RWPE2 (cell line): ENCODE results near the gene ZNF236.

Experiments
- ATAC-seq: fragments of 200-7000 bp; cut with Tn5 transposase; 3 replicates; pipeline ENCODE4 v1.9.1; 2021; ENCODE audit warnings: low read depth
- DNase-seq: peaks from one replicate; pipeline ENCODE4 v3.0.0-alpha.2; 2020; ENCODE audit warnings: low spot score
- H3K27ac ChIP-seq: fragments of 450-650 bp; 2 replicates; pipeline ENCODE4 v1.5.1; 2017; ENCODE audit warnings: mild to moderate bottlenecking; ENCODE audit not compliant: poor library complexity, severe bottlenecking
- H3K27me3 ChIP-seq: fragments of 250-450 bp; sonication (Bioruptor Pico); 2 replicates; pipeline ENCODE4 v1.5.1; 2021; ENCODE audit warnings: mild to moderate bottlenecking, moderate library complexity; ENCODE audit not compliant: insufficient read depth, poor library complexity, severe bottlenecking
- H3K36me3 ChIP-seq: fragments of 250-450 bp; sonication (Bioruptor Pico); 2 replicates; pipeline ENCODE4 v1.5.1; 2020; ENCODE audit warnings: low read depth, mild to moderate bottlenecking, moderate library complexity
- H3K4me1 ChIP-seq: fragments of 250-450 bp; sonication (Bioruptor Pico); 2 replicates; pipeline ENCODE4 v1.5.1; 2021; ENCODE audit warnings: mild to moderate bottlenecking, moderate library complexity; ENCODE audit not compliant: insufficient read depth, poor library complexity, severe bottlenecking
- H3K4me3 ChIP-seq: fragments of 250-450 bp; sonication (Bioruptor Pico); 2 replicates; pipeline ENCODE4 v1.5.1; 2021; ENCODE audit warnings: mild to moderate bottlenecking, moderate library complexity; ENCODE audit not compliant: severe bottlenecking
- H3K9me3 ChIP-seq: fragments of 250-450 bp; sonication (Bioruptor Pico); 2 replicates; pipeline ENCODE4 v1.5.1; 2021; ENCODE audit warnings: mild to moderate bottlenecking, moderate library complexity; ENCODE audit not compliant: severe bottlenecking
- CTCF ChIP-seq: fragments of 450-650 bp; IDR thresholded peaks from one replicate; pipeline ENCODE4 v1.5.1; 2017; ENCODE audit warnings: mild to moderate bottlenecking, moderate library complexity; ENCODE audit not compliant: poor library complexity, severe bottlenecking

Gene ZNF236

DNA sequence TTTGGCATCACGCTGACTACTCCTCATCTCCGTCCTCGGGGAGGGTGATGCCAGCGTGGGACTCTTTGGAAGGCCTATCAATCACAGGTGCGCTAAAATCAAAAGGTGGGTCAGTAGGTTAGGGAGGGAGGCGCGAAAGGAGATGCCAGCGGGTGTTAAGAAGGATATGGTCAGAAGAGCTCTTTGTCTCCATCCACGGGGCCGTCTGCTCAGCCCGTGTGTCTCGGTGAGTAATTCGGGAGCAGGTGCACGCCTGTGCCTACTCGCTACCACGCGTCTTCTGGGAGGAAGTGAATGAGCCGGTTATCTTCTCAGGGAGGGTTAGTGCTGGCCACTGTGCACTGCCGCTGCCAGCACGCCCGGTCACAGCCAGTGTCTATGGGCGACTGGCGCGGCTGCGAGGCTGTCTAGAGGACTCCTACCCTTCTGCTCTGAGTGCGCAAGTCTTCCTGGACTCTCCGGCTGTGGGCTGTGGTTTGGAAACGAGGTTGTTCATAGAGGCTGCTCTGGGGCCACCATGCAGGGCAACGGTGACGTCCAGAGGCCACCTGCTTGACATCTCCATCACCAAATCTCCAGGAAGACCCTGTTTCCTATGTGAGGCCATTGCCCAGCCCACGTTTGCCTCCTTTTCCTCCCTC, 156.9 kb downstream of the ZNF236 start:
- no peak overlapping the region for H3K4me3 ChIP-seq
- no peaks in the 10 kb centered on the region for H3K9me3 ChIP-seq
- no peak for TF ChIP-seq CTCF
- no peak overlapping the region for H3K27ac ChIP-seq
- no peaks in the 10 kb centered on the region for H3K36me3 ChIP-seq
- H3K27me3 ChIP-seq, result no peaks in the 10 kb centered on the region
- DNase-seq (no peak), ATAC-seq (no peak)
- H3K4me1 ChIP-seq, result no peaks in the 10 kb centered on the region

GRCh38 chr18:76979906-76980305, 157.5 kb downstream of the ZNF236 start:
- Histone ChIP-seq H3K27ac (no peak overlapping the region), H3K4me1 (no peaks in the 10 kb centered on the region), H3K36me3 (no peaks in the 10 kb centered on the region), H3K27me3 (no peaks in the 10 kb centered on the region), H3K4me3 (no peak overlapping the region), H3K9me3 (no peaks in the 10 kb centered on the region)
- DNase-seq, result no peak
- ATAC-seq, result no peak
- TF ChIP-seq CTCF, result no peak

DNA sequence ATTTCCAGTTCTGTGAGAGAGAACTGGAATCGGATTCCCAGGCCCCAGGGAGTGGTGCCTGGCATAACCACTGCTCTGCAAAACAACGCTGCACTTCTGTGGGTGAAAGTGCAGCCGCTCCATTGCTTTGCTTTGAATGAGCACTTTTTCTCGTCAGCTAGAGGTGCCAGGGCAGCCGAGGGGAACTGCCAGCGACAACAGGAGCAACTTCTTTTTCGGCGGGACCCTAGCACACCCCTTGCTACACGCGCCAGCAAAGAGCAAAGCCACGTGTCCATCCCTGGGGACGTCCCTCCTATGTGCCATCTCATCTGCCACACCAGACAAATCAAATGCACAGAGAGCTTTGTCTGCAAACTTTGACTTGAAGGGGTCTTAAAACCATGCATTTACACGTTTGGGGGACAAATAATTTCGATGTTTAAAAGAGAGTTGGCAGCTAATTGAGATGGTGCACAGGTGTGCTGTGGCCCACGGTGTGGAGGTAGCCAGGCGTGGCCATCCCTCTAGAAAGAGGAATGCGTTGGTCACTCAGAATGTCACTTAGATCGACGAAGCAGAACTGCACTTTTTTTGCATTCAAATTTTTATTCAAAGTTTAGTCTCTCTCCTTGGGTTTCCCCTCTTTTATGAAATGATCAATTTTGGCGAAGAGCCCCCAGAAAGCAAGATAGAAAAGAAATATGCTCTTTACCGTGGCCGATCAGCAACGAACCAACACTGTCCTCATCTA, 158.5 kb downstream of the ZNF236 start:
- ATAC-seq, result no peak
- Histone ChIP-seq H3K27me3 (no peaks in the 10 kb centered on the region), H3K4me1 (no peaks in the 10 kb centered on the region), H3K27ac (no peak overlapping the region), H3K36me3 (no peaks in the 10 kb centered on the region), H3K4me3 (no peak overlapping the region), H3K9me3 (no peaks in the 10 kb centered on the region)
- TF ChIP-seq CTCF, result no peak
- DNase-seq, result no peak

- ATAC-seq (no peak), DNase-seq (no peak)
- Histone ChIP-seq H3K4me3 (no peak overlapping the region), H3K27ac (no peak overlapping the region), H3K27me3 (no peaks in the 10 kb centered on the region), H3K36me3 (no peaks in the 10 kb centered on the region), H3K9me3 (no peaks in the 10 kb centered on the region), H3K4me1 (no peaks in the 10 kb centered on the region)
- TF ChIP-seq CTCF, result no peak
These were observed 159.1 kb downstream of the ZNF236 start for GRCh38 chr18:76981396-76981968.

DNA sequence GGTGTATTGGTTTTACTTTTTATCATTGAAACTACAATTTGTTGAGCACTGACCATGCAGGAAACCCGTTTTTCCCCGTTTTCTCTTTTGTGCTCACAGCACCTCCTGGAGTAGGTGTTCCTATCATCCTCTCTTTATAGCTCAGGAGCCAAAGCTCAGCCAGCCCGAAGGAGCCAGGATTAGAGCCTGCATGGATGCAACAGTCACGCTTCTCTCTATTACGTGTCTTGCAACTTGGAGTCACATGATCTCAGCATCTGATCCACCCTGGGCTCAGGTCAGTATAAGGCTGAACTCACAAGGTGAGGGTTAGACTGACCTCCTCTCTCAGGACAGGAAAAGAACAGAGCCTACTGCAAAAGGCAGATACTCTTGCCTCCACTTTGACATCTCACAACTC, 159.7 kb downstream of the ZNF236 start:
- Histone ChIP-seq H3K4me3 (no peak overlapping the region), H3K27ac (no peak overlapping the region)
- no peak for ATAC-seq

More for the DNA sequence above, 159.7 kb downstream of the ZNF236 start:
- no peaks in the 10 kb centered on the region for H3K4me1 ChIP-seq
- no peaks in the 10 kb centered on the region for H3K36me3 ChIP-seq
- no peak for DNase-seq
- no peaks in the 10 kb centered on the region for H3K9me3 ChIP-seq
- H3K27me3 ChIP-seq, result no peaks in the 10 kb centered on the region
- TF ChIP-seq CTCF, result no peak
